ENCODE measurements around the gene PMM1. TPM values are rescaled to one million over a fixed set of nuclear protein-coding genes. Genes with fewer than 3 reads are reported as not detected.

The PMM1 gene
- total RNA-seq, 1 experiment from 2014 or later: 19.8 TPM

DNA sequence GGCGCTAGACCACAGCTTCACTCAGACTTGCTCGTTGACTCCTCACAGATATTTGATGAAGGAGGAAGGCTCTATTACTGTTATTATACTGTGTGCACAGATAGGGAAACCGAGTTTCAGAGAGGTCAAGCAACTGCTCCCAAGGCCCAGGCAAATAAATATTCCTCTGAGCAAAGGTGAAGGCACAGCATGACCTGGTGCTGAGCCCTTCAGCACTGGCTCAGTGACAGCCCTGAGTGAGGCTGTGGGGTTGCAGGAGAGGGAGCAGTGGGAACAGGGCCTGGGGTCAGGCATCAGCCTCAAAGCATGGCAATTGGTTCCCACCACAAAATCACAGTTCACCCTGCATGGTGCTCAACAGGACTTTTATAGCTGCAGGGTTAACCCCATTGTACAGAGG is 52.4 kb downstream of the PMM1 start:
- Mint-ChIP-seq H3K9me3 (no peaks in the 10 kb centered on the region), H3K4me3 (no peak overlapping the region), H3K36me3 (ENCODE audit: insufficient read depth in 1 of 3, low read depth in 3 of 3) (peaks cover 12 to 52% (median 17%) of the 10 kb centered on the region in 3 experiments; a peak in 6 of 7 replicates), H3K27me3 (ENCODE audit: low read depth) (no peaks in the 10 kb centered on the region), H3K27ac (peak overlapping the region in 1 of 3 experiments; percentile 59; a peak in 1 of 7 replicates), H3K4me1 (peaks cover 8 to 14% of the 10 kb centered on the region in 2 experiments)
- no peak overlapping the region for H3K56ac ChIP-seq (ENCODE audit: insufficient read length, low read depth, low read length)
- no peak overlapping the region for H4K5ac ChIP-seq (ENCODE audit: insufficient read length, low read depth, low read length)
- H3K4me1 ChIP-seq (ENCODE audit: insufficient read depth, low read length): no peaks in the 10 kb centered on the region
- no CpG with 5 or more reads among the region's 3 CpGs for WGBS (ENCODE audit: extremely low coverage, insufficient read length, low lambda C conversion rate)
- no peak overlapping the region for H3K18ac ChIP-seq (ENCODE audit: insufficient read length, low read depth, low read length)
- H4K91ac ChIP-seq (ENCODE audit: insufficient read length, low read depth, low read length): no peak overlapping the region
- no peak overlapping the region for H3K9ac ChIP-seq (ENCODE audit: extremely low read depth, insufficient read length, low read length)
- no peak for DNase-seq
- H3K14ac ChIP-seq (ENCODE audit: insufficient read depth, low read length): no peak overlapping the region
- no peak overlapping the region for H2BK12ac ChIP-seq (ENCODE audit: insufficient read length, low read depth, low read length)
- H3K79me2 ChIP-seq (ENCODE audit: insufficient read depth, low read length): peaks cover 2% of the 10 kb centered on the region; the same call in 1 of the 2 replicates
- H3T11ph ChIP-seq (ENCODE audit: low read length): no peak overlapping the region
- no peak overlapping the region for H4K8ac ChIP-seq (replicated peaks; ENCODE audit: insufficient read length, low read depth, low read length)
- H3K23ac ChIP-seq (ENCODE audit: insufficient read length, low read depth, low read length): no peak overlapping the region
- H3K9me3 ChIP-seq (ENCODE audit: control insufficient read depth, low read depth, low read length): no peaks in the 10 kb centered on the region
- H2BK15ac ChIP-seq (ENCODE audit: low read depth, low read length): no peak overlapping the region
- no peaks in the 10 kb centered on the region for H3K79me1 ChIP-seq (ENCODE audit: insufficient read depth, low read depth, low read length, poor library complexity, severe bottlenecking)
- H3K23me2 ChIP-seq (ENCODE audit: insufficient read length, low read depth, low read length, poor library complexity, severe bottlenecking): no peaks in the 10 kb centered on the region
- no peak overlapping the region for H2BK5ac ChIP-seq (ENCODE audit: insufficient read length, low read length)
- H3K27ac ChIP-seq (ENCODE audit: insufficient read length, low read depth, low read length): no peak overlapping the region
- H2BK120ac ChIP-seq (ENCODE audit: low read depth, low read length, poor library complexity, severe bottlenecking): no peak overlapping the region
- no peak overlapping the region for H3K4me2 ChIP-seq (ENCODE audit: insufficient read depth, insufficient read length, low read length)
- H2AFZ ChIP-seq (ENCODE audit: low read length): no peak overlapping the region
- TF ChIP-seq CTCF (conservative IDR thresholded peaks at IDR 0.05): no peak
- no peak overlapping the region for H2BK20ac ChIP-seq (ENCODE audit: low read depth, low read length, poor library complexity, severe bottlenecking)
- H3K4ac ChIP-seq (ENCODE audit: low read depth, low read length): no peak overlapping the region
- no peak overlapping the region for H2AK5ac ChIP-seq (ENCODE audit: insufficient read length, low read length)
- H4K20me1 ChIP-seq (ENCODE audit: control insufficient read depth, insufficient read depth, insufficient read length): no peaks in the 10 kb centered on the region
- H3K27me3 ChIP-seq (ENCODE audit: insufficient read depth, low read length): no peaks in the 10 kb centered on the region
